H1 (cell line): Measurements from ENCODE around the gene CD72. TPM values are rescaled to one million over a fixed set of nuclear protein-coding genes. Genes with fewer than 3 reads are reported as not detected.

Experiments
- RNF2 ChIP-seq: fragments of 200-900, 300-1000 bp; sonication (generic); IDR thresholded peaks from 2 replicates; pipeline ENCODE4 v1.7.1; 2016; ENCODE audit warnings: borderline replicate concordance, low read depth, mild to moderate bottlenecking, antibody characterized with exemption, low read length; ENCODE audit not compliant: poor library complexity, severe bottlenecking; ENCODE audit errors: missing control alignments
- polyA plus RNA-seq, 7 experiments: library from polyadenylated mRNA; depleted of rRNA in 3 of 7; stranded (reverse) in 5 of 7; unstranded in 2 of 7; fragments of >200 nt in 5 of 7; fragments of 200-250 nt in 2 of 7; gene quantifications; 1 replicate in 5 of 7; 2 replicates in 1 of 7; 4 replicates in 1 of 7; pipeline versions ENCODE4 v1.2.1 to v1.2.3, GENCODE V29; 2011 to 2013; ENCODE audit warnings: missing spikeins in 2 of 7, mixed read lengths in 2 of 7
- total RNA-seq: library from RNA; stranded (reverse); fragmentation: NEBNext Ultra II Directional; extraction: Animal tissue kit (Norgen Biotek cat#: 25700); gene quantifications from 2 replicates; pipeline ENCODE4 v1.2.1, GENCODE V29; 2021

The CD72 gene
- total and polyA plus RNA-seq, 2 of the 8 experiments (the other 6 are each of a cell fraction or from before 2014, with no cell fraction given) = 4.0 to 4.5 TPM

- no peak for TF ChIP-seq RNF2
These were observed 35.4 kb upstream of the CD72 start (continued) for GRCh38 chr9:35653611-35654010.
